T-helper 1 cell treated with Interleukin-12 subunit alpha and Interleukin-12 subunit beta and Interleukin-4 antibody, amounts not matched to agents 30 ng/mL and 1 ng/mL, for 36 hours (primary cell): Measurements from ENCODE around the gene CTXND2. TPM values are rescaled to one million over a fixed set of nuclear protein-coding genes. Genes with fewer than 3 reads are reported as not detected.
"Not testable (repeated sequence)": the region's sequence is repeated elsewhere in the genome, so short reads cannot be mapped to it uniquely, and the experiment has no call there.

Experiments
- intact Hi-C: fragments of 100-400 bp; cut with micrococcal nuclease; formaldehyde crosslinking; loops from one replicate; pipeline ENCODE4 v1.15.1; 2024
- total RNA-seq: library from RNA; stranded (reverse); gene quantifications from 2 replicates; pipeline ENCODE4 v1.2.3, GENCODE V29; 2022

Gene CTXND2
- not detected in 2 replicates for total RNA-seq

- intact Hi-C loops, result no loop called here
Measured at GRCh38 chr1:150887018-150887417, at the start of gene CTXND2. CTXND2 (plus strand) TSS chr1:150887136; CDS start chr1:150912315, 25,179 bp downstream.

GRCh38 chr1:150840850-150841249 is 46.1 kb upstream of the CTXND2 start:
- intact Hi-C loops, result loop anchor here (1.0 to 2.0 kb wide), 3 partner anchors 35 to 166 kb away; partner anchors contain the start of genes ARNT and MINDY1

- intact Hi-C loops, result loop anchor here (1.0 to 2.0 kb wide), 3 partner anchors 35 to 165 kb away; partner anchors contain the start of genes ARNT and MINDY1
Measured at GRCh38 chr1:150841626-150842025, 45.3 kb upstream of the CTXND2 start.

- intact Hi-C loops, result no loop called here
Measured at GRCh38 chr1:150842343-150842742, 44.6 kb upstream of the CTXND2 start.

GRCh38 chr1:150842964-150843363 is 44.0 kb upstream of the CTXND2 start:
- intact Hi-C loops, result no loop called here

GRCh38 chr1:150843474-150843873 is 43.5 kb upstream of the CTXND2 start:
- intact Hi-C loops, result no loop called here

- intact Hi-C loops, result no loop called here
Measured at GRCh38 chr1:150846473-150847146, 40.3 kb upstream of the CTXND2 start.

GRCh38 chr1:150850801-150851362 is 36.1 kb upstream of the CTXND2 start:
- intact Hi-C loops, result not testable (repeated sequence)

GRCh38 chr1:150852734-150853133 is 34.2 kb upstream of the CTXND2 start:
- intact Hi-C loops, result not testable (repeated sequence)

GRCh38 chr1:150863724-150864123 is 23.2 kb upstream of the CTXND2 start:
- intact Hi-C loops, result no loop called here

- intact Hi-C loops, result not testable (repeated sequence)
Measured at GRCh38 chr1:150864200-150864599, 22.7 kb upstream of the CTXND2 start.

GRCh38 chr1:150869683-150870082 is 17.3 kb upstream of the CTXND2 start:
- intact Hi-C loops, result loop anchor here (10.0 kb wide), 1 partner anchor 635 kb away; the partner anchor contains the start of gene ANP32E

- intact Hi-C loops, result loop anchor here (10.0 kb wide), 1 partner anchor 638 kb away; the partner anchor contains the start of gene ANP32E
Measured at GRCh38 chr1:150872572-150872971, 14.4 kb upstream of the CTXND2 start.

GRCh38 chr1:150873521-150873920 is 13.4 kb upstream of the CTXND2 start:
- intact Hi-C loops, result loop anchor here (10.0 kb wide), 1 partner anchor 639 kb away; the partner anchor contains the start of gene ANP32E

- intact Hi-C loops, result loop anchor here (2.0 to 10.0 kb wide), 6 partner anchors 18 to 640 kb away; partner anchors contain the start of genes ANP32E, CTSS, RFX5 and TNFAIP8L2
Measured at GRCh38 chr1:150874455-150875196, 12.3 kb upstream of the CTXND2 start.

- intact Hi-C loops, result loop anchor here (1.0 to 10.0 kb wide), 19 partner anchors 19 to 641 kb away; partner anchors contain the start of genes ANP32E, CTSS, ENSA and FALEC
Measured at GRCh38 chr1:150875197-150876118, 11.5 kb upstream of the CTXND2 start.

GRCh38 chr1:150876119-150876454 is 10.8 kb upstream of the CTXND2 start:
- intact Hi-C loops, result loop anchor here (1.0 to 10.0 kb wide), 17 partner anchors 35 to 641 kb away; partner anchors contain the start of genes ANP32E, ENSA, FALEC and GOLPH3L

- intact Hi-C loops, result loop anchor here (5.0 to 10.0 kb wide), 4 partner anchors 267 to 644 kb away; partner anchors contain the start of genes ANP32E, RFX5 and TNFAIP8L2
Measured at GRCh38 chr1:150878931-150879330, 8.0 kb upstream of the CTXND2 start.

- intact Hi-C loops, result no loop called here
Measured at GRCh38 chr1:150881331-150882070, 5.4 kb upstream of the CTXND2 start.

GRCh38 chr1:150883121-150883520 is 3.8 kb upstream of the CTXND2 start:
- intact Hi-C loops, result not testable (repeated sequence)
